Measurements from ENCODE around the gene G6PC1. TPM values are rescaled to one million over a fixed set of nuclear protein-coding genes. Genes with fewer than 3 reads are reported as not detected.

The G6PC1 gene
- total and polyA plus RNA-seq, 2 of the 13 experiments (the other 11 are each of a cell fraction or from before 2014, with no cell fraction given), result 1.7 to 37.9 TPM

DNA sequence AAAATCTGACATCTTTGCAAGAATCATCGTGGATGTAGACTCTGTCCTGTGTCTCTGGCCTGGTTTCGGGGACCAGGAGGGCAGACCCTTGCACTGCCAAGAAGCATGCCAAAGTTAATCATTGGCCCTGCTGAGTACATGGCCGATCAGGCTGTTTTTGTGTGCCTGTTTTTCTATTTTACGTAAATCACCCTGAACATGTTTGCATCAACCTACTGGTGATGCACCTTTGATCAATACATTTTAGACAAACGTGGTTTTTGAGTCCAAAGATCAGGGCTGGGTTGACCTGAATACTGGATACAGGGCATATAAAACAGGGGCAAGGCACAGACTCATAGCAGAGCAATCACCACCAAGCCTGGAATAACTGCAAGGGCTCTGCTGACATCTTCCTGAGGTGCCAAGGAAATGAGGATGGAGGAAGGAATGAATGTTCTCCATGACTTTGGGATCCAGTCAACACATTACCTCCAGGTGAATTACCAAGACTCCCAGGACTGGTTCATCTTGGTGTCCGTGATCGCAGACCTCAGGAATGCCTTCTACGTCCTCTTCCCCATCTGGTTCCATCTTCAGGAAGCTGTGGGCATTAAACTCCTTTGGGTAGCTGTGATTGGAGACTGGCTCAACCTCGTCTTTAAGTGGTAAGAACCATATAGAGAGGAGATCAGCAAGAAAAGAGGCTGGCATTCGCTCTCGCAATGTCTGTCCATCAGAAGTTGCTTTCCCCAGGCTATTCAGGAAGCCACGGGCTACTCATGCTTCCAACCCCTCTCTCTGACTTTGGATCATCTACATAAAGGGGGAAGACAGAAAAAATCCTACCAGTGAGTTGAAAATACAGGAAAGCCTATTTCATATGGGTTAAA lies at the start of gene G6PC1 (continued):
- TF ChIP-seq SCMH1 (CRISPR knock-in tag; IDR thresholded peaks at IDR 0.05; ENCODE audit: borderline replicate concordance) (no peak), ZNF496 (CRISPR knock-in tag; IDR thresholded peaks at IDR 0.05; ENCODE audit: insufficient replicate concordance) (no peak), HNF4G (IDR thresholded peaks at IDR 0.05; ENCODE audit: borderline replicate concordance, low read depth, low read length) (peak; percentile 74), HNF4G (CRISPR knock-in tag; IDR thresholded peaks at IDR 0.05; ENCODE audit: borderline replicate concordance, low read depth) (peak; percentile 90), HCFC1 (IDR thresholded peaks at IDR 0.05; ENCODE audit: low read depth, low read length) (no peak), PHF20 (CRISPR knock-in tag; IDR thresholded peaks at IDR 0.05) (no peak), MNT (IDR thresholded peaks at IDR 0.05) (peak; percentile 71), MAX (IDR thresholded peaks at IDR 0.05) (peak; percentile 80), TGIF2 (CRISPR knock-in tag; IDR thresholded peaks at IDR 0.05) (no peak), HOXA9 (CRISPR knock-in tag; IDR thresholded peaks at IDR 0.05; ENCODE audit: borderline replicate concordance) (no peak), CEBPG (CRISPR knock-in tag; IDR thresholded peaks at IDR 0.05) (peak; percentile 73), ZZZ3 (CRISPR knock-in tag; IDR thresholded peaks at IDR 0.05; ENCODE audit: borderline replicate concordance) (0 out of 2 replicates have a peak, but pooled peaks have one; percentile 54), KMT2A (CRISPR knock-in tag; IDR thresholded peaks at IDR 0.05) (no peak; the same call in 1 of the 2 replicates), ZNF776 (CRISPR knock-in tag; IDR thresholded peaks at IDR 0.05) (no peak), HOMEZ (CRISPR knock-in tag; IDR thresholded peaks at IDR 0.05; ENCODE audit: low read depth) (0 out of 2 replicates have a peak, but pooled peaks have one; percentile 10), MLLT10 (CRISPR knock-in tag; IDR thresholded peaks at IDR 0.05) (no peak), ZNF3 (CRISPR knock-in tag; IDR thresholded peaks at IDR 0.05) (0 out of 2 replicates have a peak, but pooled peaks have one; percentile 21), ZNF563 (CRISPR knock-in tag; IDR thresholded peaks at IDR 0.05) (peak; percentile 3; the same call in 1 of the 2 replicates), NPAS2 (CRISPR knock-in tag; IDR thresholded peaks at IDR 0.05; ENCODE audit: borderline replicate concordance) (no peak), CSRNP1 (CRISPR knock-in tag; IDR thresholded peaks at IDR 0.05) (no peak), ZNF530 (CRISPR knock-in tag; IDR thresholded peaks at IDR 0.05; ENCODE audit: low read depth) (no peak), SP1 (IDR thresholded peaks at IDR 0.05) (no peak), SP1 (CRISPR knock-in tag; IDR thresholded peaks at IDR 0.05) (no peak), POLR2G (IDR thresholded peaks at IDR 0.05; ENCODE audit: low read depth, low read length) (no peak), ONECUT2 (CRISPR knock-in tag; IDR thresholded peaks at IDR 0.05) (peak; percentile 86), ZNF414 (CRISPR knock-in tag; IDR thresholded peaks at IDR 0.05) (peak; percentile 89), ZNF557 (CRISPR knock-in tag; IDR thresholded peaks at IDR 0.05) (no peak)

Measured in HepG2 (cell line).